K562 (cell line): ENCODE measurements around the gene DTHD1. TPM values are rescaled to one million over a fixed set of nuclear protein-coding genes. Genes with fewer than 3 reads are reported as not detected.

ENCODE experiments used
- DEAF1 ChIP-seq: fragments of 450-650 bp; formaldehyde crosslinking; IDR thresholded peaks from 2 replicates; pipeline ENCODE4 v1.4.0; 2020; ENCODE audit warnings: mild to moderate bottlenecking, moderate library complexity
- FOXO4 ChIP-seq: fragments of 450-650 bp; formaldehyde crosslinking; IDR thresholded peaks from 2 replicates; pipeline ENCODE4 v1.4.0; 2020; ENCODE audit warnings: mild to moderate bottlenecking, moderate library complexity
- MEIS2 ChIP-seq: fragments of 450-650 bp; IDR thresholded peaks from 2 replicates; pipeline ENCODE4 v1.6.1; 2014; ENCODE audit warnings: mild to moderate bottlenecking; ENCODE audit not compliant: partially characterized antibody
- PCBP2 ChIP-seq: fragments of 200-400 bp; formaldehyde crosslinking; IDR thresholded peaks from 2 replicates; pipeline ENCODE4 v1.6.1; 2018; ENCODE audit warnings: low read length, low read depth, mild to moderate bottlenecking, moderate library complexity; ENCODE audit not compliant: poor library complexity, severe bottlenecking
- PURB ChIP-seq: sonication (generic); formaldehyde crosslinking; IDR thresholded peaks from 2 replicates; pipeline ENCODE4 v1.9.0; 2021; ENCODE audit warnings: low read depth, mild to moderate bottlenecking, missing genetic modification reagents
- REST ChIP-seq, 2 experiments: fragments of 450-650 bp; formaldehyde crosslinking in 1 of 2; IDR thresholded peaks; 2 replicates each; pipeline versions ENCODE4 v1.4.0 to v1.6.1; 2014 to 2020; ENCODE audit warnings: mild to moderate bottlenecking in 2 of 2, borderline replicate concordance in 1 of 2, low read depth in 1 of 2
- polyA plus RNA-seq, 8 experiments: library from polyadenylated mRNA; depleted of rRNA in 4 of 8; stranded (reverse) in 5 of 8; unstranded in 3 of 8; fragments of >200 nt; fragmentation: Nextera tagmentation in 2 of 8; fragmentation: Illumina TruSeq in 1 of 8; extraction: Ambion mirVana in 2 of 8; extraction: Trizol in 1 of 8; gene quantifications; 2 replicates each; pipeline versions ENCODE4 v1.2.1 to v1.2.3, GENCODE V29; 2011 to 2014; ENCODE audit warnings: inconsistent platforms in 1 of 8, missing spikeins in 1 of 8
- total RNA-seq, 7 experiments: library from RNA; depleted of rRNA in 6 of 7; stranded (reverse); fragments of >200 nt in 6 of 7; fragmentation: Illumina TruSeq in 2 of 7; extraction: Trizol in 2 of 7; gene quantifications; 2 replicates each; pipeline versions ENCODE4 v1.2.1 to v1.2.3, GENCODE V29; 2011 to 2021; ENCODE audit warnings: low replicate concordance in 1 of 7

Gene DTHD1
- total and polyA plus RNA-seq, 9 of the 15 experiments (the other 6 are each of a cell fraction or from before 2014, with no cell fraction given): not detected

- TF ChIP-seq REST (IDR thresholded peaks at IDR 0.05; ENCODE audit: borderline replicate concordance): no peak
- no peak for TF ChIP-seq REST (CRISPR knock-in tag; IDR thresholded peaks at IDR 0.05; ENCODE audit: low read depth)
- no peak for TF ChIP-seq PCBP2
- no peak for TF ChIP-seq DEAF1 (CRISPR knock-in tag)
- TF ChIP-seq FOXO4 (CRISPR knock-in tag): no peak
- no peak for TF ChIP-seq PURB
- TF ChIP-seq MEIS2: no peak
- TF ChIP-seq, all 486 proteins: peak for 0
Measured at GRCh38 chr4:36392024-36392423, 110.6 kb downstream of the DTHD1 start (continued).
